HL-60 (cell line): ENCODE measurements around the gene PNPO.
A peak's percentile ranks its signal among the peaks of the same experiment; 100 is the strongest.

Experiments
- DNase-seq, 2 experiments: peaks; one replicate each; pipeline ENCODE4 v3.0.0-alpha.2; 2010 to 2020; ENCODE audit warnings: low read depth in 1 of 2, low spot score in 1 of 2
- H3K27ac ChIP-seq: fragments of 250-450 bp; sonication (Bioruptor Pico); replicated peaks from 2 replicates; pipeline ENCODE4 v1.5.1; 2020; ENCODE audit warnings: mild to moderate bottlenecking, moderate library complexity
- H3K27me3 ChIP-seq: fragments of 250-450 bp; sonication (Bioruptor Pico); 2 replicates; pipeline ENCODE4 v1.5.1; 2021; ENCODE audit warnings: mild to moderate bottlenecking, moderate library complexity; ENCODE audit not compliant: insufficient read depth, poor library complexity, severe bottlenecking
- H3K4me3 ChIP-seq: replicated peaks from 2 replicates; pipeline ENCODE4 v1.5.1; 2011; ENCODE audit warnings: mild to moderate bottlenecking, control low read depth, low read length; ENCODE audit not compliant: insufficient read depth
- GABPA ChIP-seq: IDR thresholded peaks from 2 replicates; pipeline ENCODE4 v1.6.1; 2012; ENCODE audit warnings: low read depth
- POLR2AphosphoS5 ChIP-seq: IDR thresholded peaks from 2 replicates; pipeline ENCODE4 v1.6.1; 2012; ENCODE audit warnings: low read depth
- REST ChIP-seq: IDR thresholded peaks from 2 replicates; pipeline ENCODE4 v1.6.1; 2012; ENCODE audit warnings: low read depth; ENCODE audit not compliant: insufficient replicate concordance
- SPI1 ChIP-seq: IDR thresholded peaks from 2 replicates; pipeline ENCODE4 v1.6.1; 2012; ENCODE audit warnings: low read depth, mild to moderate bottlenecking, borderline replicate concordance
- TF ChIP-seq, protein P1 (sequence below): IDR thresholded peaks from one replicate; pipeline ENCODE4 v1.5.1; 2011; ENCODE audit warnings: low read length, control low read depth, inconsistent platforms; ENCODE audit not compliant: insufficient read depth

PNPO gene

DNA sequence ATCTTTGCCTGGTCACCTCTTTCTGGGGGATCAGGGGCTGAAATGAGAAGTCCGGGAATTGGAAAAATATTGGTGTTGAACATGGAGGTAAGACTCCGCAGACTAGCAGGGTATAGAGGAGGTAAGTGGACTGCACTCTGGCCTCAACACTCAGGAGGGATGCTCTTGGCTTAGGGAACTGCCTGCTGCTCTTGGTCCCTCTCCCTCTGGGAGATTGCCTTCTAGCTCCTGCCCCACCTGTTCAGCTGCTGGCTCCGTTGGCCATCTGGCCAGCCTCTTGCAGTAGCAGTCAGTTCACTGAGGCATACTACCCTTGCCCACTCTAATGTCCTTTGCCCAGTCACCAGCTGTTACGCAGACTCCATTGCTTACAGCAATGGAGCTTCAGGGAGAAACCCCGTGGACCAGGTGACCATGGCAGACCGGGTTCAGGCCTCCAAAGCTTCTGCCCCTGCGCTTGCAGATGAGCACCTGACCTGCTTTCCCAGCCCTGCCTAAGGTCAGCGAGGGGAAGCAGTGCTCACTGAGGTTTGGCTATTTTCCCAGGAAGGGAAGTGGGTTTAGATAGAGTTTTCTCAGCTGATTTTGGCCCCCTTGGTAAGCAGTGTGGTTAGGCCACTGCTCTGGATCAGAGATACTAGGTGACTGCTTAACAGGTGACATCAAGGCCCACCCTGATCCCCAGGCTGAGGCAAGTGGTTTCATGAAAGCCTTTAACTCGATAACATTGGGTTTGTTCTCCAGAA lies 41.4 kb downstream of the PNPO start:
- TF ChIP-seq SPI1 (peak; percentile 36; the same call in 1 of the 2 replicates), REST (no peak)
- Histone ChIP-seq H3K4me3 (no peak overlapping the region), H3K27me3 (no peaks in the 10 kb centered on the region), H3K27ac (no peak overlapping the region)
- DNase-seq, result peak in 1 of 2 experiments; percentile 11

DNA sequence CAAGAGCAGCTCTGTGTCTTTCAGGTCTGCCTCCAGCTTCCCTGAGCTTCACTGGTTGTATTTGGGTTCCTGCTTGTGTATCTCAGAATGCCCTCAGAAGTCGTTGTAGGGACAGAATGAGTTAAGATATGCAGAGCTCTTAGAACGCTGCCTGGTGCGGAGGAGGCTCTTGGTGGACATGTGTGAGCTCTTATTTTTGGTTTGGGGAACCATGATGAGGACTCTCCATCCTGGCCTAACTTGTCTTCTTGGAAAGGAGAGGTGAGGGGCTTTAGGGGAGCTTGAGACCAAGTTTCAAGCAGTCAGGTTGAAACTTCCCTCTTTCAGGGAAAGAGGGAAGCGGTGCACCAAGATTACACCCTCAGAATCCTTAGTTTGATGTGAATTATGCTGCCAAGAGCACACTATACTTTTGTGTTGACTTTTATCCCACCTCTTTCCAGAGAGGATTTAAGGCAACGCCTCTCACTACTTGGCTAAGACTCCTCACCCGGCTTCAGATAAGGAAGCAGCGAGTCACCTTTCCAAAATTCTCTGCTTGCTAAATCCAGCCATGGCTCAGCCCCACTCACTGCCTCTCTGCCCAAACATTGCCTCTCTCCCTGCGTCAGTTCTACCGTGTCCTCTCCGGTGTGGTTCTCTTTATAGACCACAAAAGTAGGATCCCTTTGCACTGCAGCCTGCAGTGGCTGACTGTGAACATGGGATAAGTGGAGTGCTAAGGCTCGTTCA lies 42.3 kb downstream of the PNPO start:
- H3K27me3 ChIP-seq, result no peaks in the 10 kb centered on the region
- no peak overlapping the region for H3K27ac ChIP-seq
- H3K4me3 ChIP-seq, result no peak overlapping the region
- TF ChIP-seq GABPA (no peak), POLR2AphosphoS5 (no peak), REST (no peak), SPI1 (no peak)
- TF ChIP-seq, protein P1, sequence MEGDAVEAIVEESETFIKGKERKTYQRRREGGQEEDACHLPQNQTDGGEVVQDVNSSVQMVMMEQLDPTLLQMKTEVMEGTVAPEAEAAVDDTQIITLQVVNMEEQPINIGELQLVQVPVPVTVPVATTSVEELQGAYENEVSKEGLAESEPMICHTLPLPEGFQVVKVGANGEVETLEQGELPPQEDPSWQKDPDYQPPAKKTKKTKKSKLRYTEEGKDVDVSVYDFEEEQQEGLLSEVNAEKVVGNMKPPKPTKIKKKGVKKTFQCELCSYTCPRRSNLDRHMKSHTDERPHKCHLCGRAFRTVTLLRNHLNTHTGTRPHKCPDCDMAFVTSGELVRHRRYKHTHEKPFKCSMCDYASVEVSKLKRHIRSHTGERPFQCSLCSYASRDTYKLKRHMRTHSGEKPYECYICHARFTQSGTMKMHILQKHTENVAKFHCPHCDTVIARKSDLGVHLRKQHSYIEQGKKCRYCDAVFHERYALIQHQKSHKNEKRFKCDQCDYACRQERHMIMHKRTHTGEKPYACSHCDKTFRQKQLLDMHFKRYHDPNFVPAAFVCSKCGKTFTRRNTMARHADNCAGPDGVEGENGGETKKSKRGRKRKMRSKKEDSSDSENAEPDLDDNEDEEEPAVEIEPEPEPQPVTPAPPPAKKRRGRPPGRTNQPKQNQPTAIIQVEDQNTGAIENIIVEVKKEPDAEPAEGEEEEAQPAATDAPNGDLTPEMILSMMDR, result no peak
- no peak for DNase-seq

- Histone ChIP-seq H3K4me3 (no peak overlapping the region), H3K27me3 (no peaks in the 10 kb centered on the region), H3K27ac (no peak overlapping the region)
- DNase-seq, result no peak
- TF ChIP-seq SPI1 (no peak), REST (no peak), GABPA (no peak), POLR2AphosphoS5 (no peak)
- TF ChIP-seq, protein P1, result no peak
Measured at GRCh38 chr17:47986520-47986919, 45.1 kb downstream of the PNPO start.
